K562 (cell line): ENCODE data around the gene DDAH1. TPM values are rescaled to one million over a fixed set of nuclear protein-coding genes. Genes with fewer than 3 reads are reported as not detected.

ENCODE experiments used
- BRD9 ChIP-seq: fragments of 450-650 bp; IDR thresholded peaks from 2 replicates; pipeline ENCODE4 v1.6.1; 2018; ENCODE audit warnings: low read depth; ENCODE audit not compliant: partially characterized antibody
- CCNT2 ChIP-seq: IDR thresholded peaks from 2 replicates; pipeline ENCODE4 v1.6.1; 2011; ENCODE audit warnings: borderline replicate concordance, low read depth, mild to moderate bottlenecking, moderate library complexity, mixed read lengths, low read length; ENCODE audit not compliant: insufficient read length; ENCODE audit errors: extremely low read depth
- CHCHD3 ChIP-seq: fragments of 250-450 bp; sonication (Bioruptor Pico); IDR thresholded peaks from 2 replicates; pipeline ENCODE4 v2.1.2; 2022; ENCODE audit warnings: mild to moderate bottlenecking
- EZH2 ChIP-seq: IDR thresholded peaks from 2 replicates; pipeline ENCODE4 v1.6.1; 2012; ENCODE audit warnings: low read depth, mild to moderate bottlenecking, inconsistent platforms, low read length, borderline replicate concordance
- GTF2F1 ChIP-seq: IDR thresholded peaks from 2 replicates; pipeline ENCODE4 v1.6.1; 2011; ENCODE audit warnings: low read depth, low read length, improper control_type of control experiment
- HNRNPUL1 ChIP-seq: fragments of 200-400 bp; formaldehyde crosslinking; IDR thresholded peaks from 2 replicates; pipeline ENCODE4 v1.6.1; 2017; ENCODE audit warnings: low read length
- MCM5 ChIP-seq: fragments of 450-650 bp; IDR thresholded peaks from 2 replicates; pipeline ENCODE4 v1.6.1; 2016; ENCODE audit warnings: low read depth
- MEIS2 ChIP-seq: fragments of 450-650 bp; IDR thresholded peaks from 2 replicates; pipeline ENCODE4 v1.6.1; 2014; ENCODE audit warnings: mild to moderate bottlenecking; ENCODE audit not compliant: partially characterized antibody
- POLR3A ChIP-seq: IDR thresholded peaks from 2 replicates; pipeline ENCODE4 v1.6.1; 2011; ENCODE audit warnings: borderline replicate concordance, mild to moderate bottlenecking, moderate library complexity; ENCODE audit not compliant: insufficient read length, insufficient read depth; ENCODE audit errors: extremely low read depth
- POLR3G ChIP-seq: IDR thresholded peaks from 2 replicates; pipeline ENCODE4 v1.6.1; 2011; ENCODE audit not compliant: insufficient read length, insufficient replicate concordance; ENCODE audit errors: extremely low read depth
- PYGO2 ChIP-seq: fragments of 450-650 bp; IDR thresholded peaks from 2 replicates; pipeline ENCODE4 v1.6.1; 2016; ENCODE audit warnings: mild to moderate bottlenecking, missing genetic modification characterization, moderate library complexity, missing compliant biosample characterization
- RBM25 ChIP-seq: fragments of 200-400 bp; formaldehyde crosslinking; IDR thresholded peaks from 2 replicates; pipeline ENCODE4 v1.6.1; 2018; ENCODE audit warnings: low read length, low read depth, moderate library complexity; ENCODE audit not compliant: severe bottlenecking
- SIN3B ChIP-seq: fragments of 450-650 bp; IDR thresholded peaks from 2 replicates; pipeline ENCODE4 v1.6.1; 2017; ENCODE audit warnings: low read depth, mild to moderate bottlenecking, moderate library complexity
- SMAD3 ChIP-seq: fragments of 450-650 bp; formaldehyde crosslinking; conservative IDR thresholded peaks from 2 replicates; pipeline ENCODE4 v1.4.0; 2020; ENCODE audit warnings: mild to moderate bottlenecking
- SNRNP70 ChIP-seq: fragments of 200-400 bp; formaldehyde crosslinking; optimal IDR thresholded peaks from 2 replicates; pipeline ENCODE3; 2017; ENCODE audit warnings: low read depth, low read length
- SRF ChIP-seq, 2 experiments: fragments of 250-450, 450-650 bp in 1 of 2; sonication (Bioruptor Pico) in 1 of 2; sonication (generic) in 1 of 2; formaldehyde crosslinking; IDR thresholded peaks; 2 replicates each; pipeline versions ENCODE4 v1.5.0 to v1.5.1; 2020 to 2022; ENCODE audit warnings: mild to moderate bottlenecking in 1 of 2, missing genetic modification reagents in 1 of 2
- SUPT5H ChIP-seq: fragments of 450-650 bp; IDR thresholded peaks from 2 replicates; pipeline ENCODE4 v1.6.1; 2016
- TCF7 ChIP-seq: sonication (generic); IDR thresholded peaks from 2 replicates; pipeline ENCODE4 v1.6.1; 2016; ENCODE audit warnings: antibody characterized with exemption, borderline replicate concordance
- XRCC3 ChIP-seq: fragments of 450-650 bp; IDR thresholded peaks from 2 replicates; pipeline ENCODE4 v1.6.1; 2017; ENCODE audit warnings: mild to moderate bottlenecking, moderate library complexity
- ZNF146 ChIP-seq: IDR thresholded peaks from one replicate; pipeline ENCODE4 v1.6.1; 2018; ENCODE audit warnings: missing compliant biosample characterization; ENCODE audit not compliant: unreplicated experiment
- ZNF23 ChIP-seq: fragments of 250-450 bp; sonication (Bioruptor Pico); IDR thresholded peaks from 2 replicates; pipeline ENCODE4 v1.4.0; 2020; ENCODE audit warnings: mild to moderate bottlenecking
- ZNF282 ChIP-seq: sonication (generic); formaldehyde crosslinking; IDR thresholded peaks from 2 replicates; pipeline ENCODE4 v1.8.1; 2023; ENCODE audit warnings: missing genetic modification reagents
- ZNF511 ChIP-seq: sonication (generic); formaldehyde crosslinking; IDR thresholded peaks from 2 replicates; pipeline ENCODE4 v1.8.0; 2022; ENCODE audit warnings: mild to moderate bottlenecking, missing genetic modification reagents
- polyA plus RNA-seq, 8 experiments: library from polyadenylated mRNA; depleted of rRNA in 4 of 8; stranded (reverse) in 5 of 8; unstranded in 3 of 8; fragments of >200 nt; fragmentation: Nextera tagmentation in 2 of 8; fragmentation: Illumina TruSeq in 1 of 8; extraction: Ambion mirVana in 2 of 8; extraction: Trizol in 1 of 8; gene quantifications; 2 replicates each; pipeline versions ENCODE4 v1.2.1 to v1.2.3, GENCODE V29; 2011 to 2014; ENCODE audit warnings: inconsistent platforms in 1 of 8, missing spikeins in 1 of 8
- total RNA-seq, 7 experiments: library from RNA; depleted of rRNA in 6 of 7; stranded (reverse); fragments of >200 nt in 6 of 7; fragmentation: Illumina TruSeq in 2 of 7; extraction: Trizol in 2 of 7; gene quantifications; 2 replicates each; pipeline versions ENCODE4 v1.2.1 to v1.2.3, GENCODE V29; 2011 to 2021; ENCODE audit warnings: low replicate concordance in 1 of 7
- TF ChIP-seq, protein P1 (sequence below), 2 experiments: IDR thresholded peaks; 2 replicates each; pipeline ENCODE4 v1.6.1; 2011; ENCODE audit warnings: borderline replicate concordance in 1 of 2, control low read depth in 1 of 2, low read depth in 1 of 2, low read length in 1 of 2, mild to moderate bottlenecking in 1 of 2, mixed read lengths in 1 of 2, moderate library complexity in 1 of 2; ENCODE audit not compliant: insufficient read depth in 1 of 2, insufficient read length in 1 of 2, poor library complexity in 1 of 2, severe bottlenecking in 1 of 2; ENCODE audit errors: extremely low read depth in 1 of 2
- TF ChIP-seq, protein P2 (sequence below): sonication (generic); formaldehyde crosslinking; IDR thresholded peaks from 2 replicates; pipeline ENCODE4 v1.8.1; 2023; ENCODE audit warnings: mild to moderate bottlenecking, missing genetic modification reagents

DDAH1 gene
- total and polyA plus RNA-seq, 9 of the 15 experiments (the other 6 are each of a cell fraction or from before 2014, with no cell fraction given), result 0.04 to 0.24 (median 0.10) TPM

DNA sequence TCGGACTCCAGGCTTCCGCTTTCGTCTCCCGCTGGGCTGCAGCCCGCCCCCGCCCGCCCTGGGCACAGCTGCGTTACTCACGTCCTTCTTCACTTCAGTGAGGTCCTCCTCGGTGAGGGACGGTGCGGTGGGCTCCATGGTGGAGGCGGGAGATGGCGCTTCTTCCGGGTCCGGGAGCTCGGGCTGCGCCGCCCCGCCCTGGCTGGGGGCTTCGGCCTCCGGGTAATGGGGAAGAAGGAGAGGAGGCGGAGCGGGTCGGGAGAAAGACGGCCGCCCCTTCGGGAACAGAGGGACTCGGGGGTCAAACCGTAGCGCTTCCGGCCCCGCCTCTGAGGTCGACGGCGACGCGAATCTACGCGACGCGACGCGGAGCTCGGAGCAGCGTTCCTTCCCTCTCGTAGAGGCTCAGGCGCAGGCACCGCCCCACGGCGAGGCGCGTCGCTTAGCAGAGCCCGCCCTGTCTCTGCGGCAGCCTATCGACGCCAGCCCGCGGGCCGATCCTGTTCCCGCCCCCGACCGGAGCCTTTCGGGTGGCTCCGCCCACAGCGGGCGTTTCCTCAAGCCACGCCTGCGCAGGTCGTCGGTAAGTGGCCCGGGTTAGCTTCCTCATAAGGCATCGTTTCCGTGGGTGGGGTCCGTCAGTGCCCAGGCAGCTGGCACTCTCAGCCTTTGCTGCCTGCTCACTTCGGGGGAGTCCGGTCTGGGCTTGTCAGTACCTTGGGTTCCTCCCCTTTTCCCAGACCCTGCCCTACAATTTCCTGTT, 188.6 kb downstream of the DDAH1 start, which contains the start of gene BCL10 (continued):
- TF ChIP-seq, protein P1, sequence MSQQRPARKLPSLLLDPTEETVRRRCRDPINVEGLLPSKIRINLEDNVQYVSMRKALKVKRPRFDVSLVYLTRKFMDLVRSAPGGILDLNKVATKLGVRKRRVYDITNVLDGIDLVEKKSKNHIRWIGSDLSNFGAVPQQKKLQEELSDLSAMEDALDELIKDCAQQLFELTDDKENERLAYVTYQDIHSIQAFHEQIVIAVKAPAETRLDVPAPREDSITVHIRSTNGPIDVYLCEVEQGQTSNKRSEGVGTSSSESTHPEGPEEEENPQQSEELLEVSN (IDR thresholded peaks at IDR 0.05; ENCODE audit: borderline replicate concordance in 1 of 2, extremely low read depth in 1 of 2, insufficient read depth in 1 of 2, insufficient read length in 1 of 2, low read depth in 1 of 2, low read length in 1 of 2, poor library complexity in 1 of 2, severe bottlenecking in 1 of 2), result peak; percentile 17 to 50
- TF ChIP-seq SUPT5H (peak; percentile 85), BRD9 (no peak), MCM5 (no peak), PYGO2 (no peak), SIN3B (peak; percentile 74), POLR3A (no peak), GTF2F1 (no peak; the same call in 1 of the 2 replicates), EZH2 (no peak), ZNF146 (no peak), POLR3G (no peak), RBM25 (no peak), ZNF511 (peak; percentile 69), SMAD3 (CRISPR knock-in tag) (no peak), TCF7 (no peak), ZNF23 (CRISPR knock-in tag) (no peak), ZNF282 (CRISPR knock-in tag) (no peak), CHCHD3 (CRISPR knock-in tag) (no peak), HNRNPUL1 (no peak), MEIS2 (peak; percentile 89), XRCC3 (no peak), SRF (CRISPR knock-in tag; IDR thresholded peaks at IDR 0.05) (peak; percentile 94 to 99), CCNT2 (peak; percentile 71), SNRNP70 (no peak)
- TF ChIP-seq, protein P2, sequence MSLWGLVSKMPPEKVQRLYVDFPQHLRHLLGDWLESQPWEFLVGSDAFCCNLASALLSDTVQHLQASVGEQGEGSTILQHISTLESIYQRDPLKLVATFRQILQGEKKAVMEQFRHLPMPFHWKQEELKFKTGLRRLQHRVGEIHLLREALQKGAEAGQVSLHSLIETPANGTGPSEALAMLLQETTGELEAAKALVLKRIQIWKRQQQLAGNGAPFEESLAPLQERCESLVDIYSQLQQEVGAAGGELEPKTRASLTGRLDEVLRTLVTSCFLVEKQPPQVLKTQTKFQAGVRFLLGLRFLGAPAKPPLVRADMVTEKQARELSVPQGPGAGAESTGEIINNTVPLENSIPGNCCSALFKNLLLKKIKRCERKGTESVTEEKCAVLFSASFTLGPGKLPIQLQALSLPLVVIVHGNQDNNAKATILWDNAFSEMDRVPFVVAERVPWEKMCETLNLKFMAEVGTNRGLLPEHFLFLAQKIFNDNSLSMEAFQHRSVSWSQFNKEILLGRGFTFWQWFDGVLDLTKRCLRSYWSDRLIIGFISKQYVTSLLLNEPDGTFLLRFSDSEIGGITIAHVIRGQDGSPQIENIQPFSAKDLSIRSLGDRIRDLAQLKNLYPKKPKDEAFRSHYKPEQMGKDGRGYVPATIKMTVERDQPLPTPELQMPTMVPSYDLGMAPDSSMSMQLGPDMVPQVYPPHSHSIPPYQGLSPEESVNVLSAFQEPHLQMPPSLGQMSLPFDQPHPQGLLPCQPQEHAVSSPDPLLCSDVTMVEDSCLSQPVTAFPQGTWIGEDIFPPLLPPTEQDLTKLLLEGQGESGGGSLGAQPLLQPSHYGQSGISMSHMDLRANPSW (CRISPR knock-in tag), result 0 out of 2 replicates have a peak, but pooled peaks have one; percentile 53
